GM18909 (cell line): Measurements from ENCODE around the gene UNK.
A peak's percentile ranks its signal among the peaks of the same experiment; 100 is the strongest.

ENCODE experiments used
- ATAC-seq: cut with Tn5 transposase; IDR thresholded peaks from one replicate; pipeline ENCODE4 v1.9.1; 2021; ENCODE audit warnings: mild to moderate bottlenecking; ENCODE audit not compliant: unreplicated experiment, poor library complexity

Gene UNK

GRCh38 chr17:75784473-75785015, at the start of gene UNK:
Gene UNK, plus strand, starts transcription at chr17:75784806. Its CDS starts 75 bp downstream, at chr17:75784881.
- peak; percentile 60 for ATAC-seq

- ATAC-seq: no peak
Observed at GRCh38 chr17:75736173-75736835, 48.3 kb upstream of the UNK start.

GRCh38 chr17:75737133-75737962, 47.3 kb upstream of the UNK start:
- no peak for ATAC-seq

GRCh38 chr17:75738218-75738802, 46.3 kb upstream of the UNK start:
- ATAC-seq: no peak

GRCh38 chr17:75739174-75739573, 45.4 kb upstream of the UNK start:
- ATAC-seq: no peak

- no peak for ATAC-seq
Observed at GRCh38 chr17:75739801-75740200, 44.8 kb upstream of the UNK start.

GRCh38 chr17:75740215-75740614, 44.4 kb upstream of the UNK start:
- no peak for ATAC-seq

- no peak for ATAC-seq
Observed at GRCh38 chr17:75740631-75741077, 44.0 kb upstream of the UNK start.

- ATAC-seq: no peak
Observed at GRCh38 chr17:75742337-75742736, 42.3 kb upstream of the UNK start.

- no peak for ATAC-seq
Observed at GRCh38 chr17:75743625-75744206, 40.9 kb upstream of the UNK start.

GRCh38 chr17:75748706-75749105, 35.9 kb upstream of the UNK start:
- ATAC-seq: no peak

GRCh38 chr17:75749545-75750389, 34.8 kb upstream of the UNK start:
- peak; percentile 38 for ATAC-seq

GRCh38 chr17:75750661-75751423, 33.8 kb upstream of the UNK start:
- no peak for ATAC-seq

- ATAC-seq: no peak
Observed at GRCh38 chr17:75751676-75752404, 32.8 kb upstream of the UNK start.

GRCh38 chr17:75752405-75752709, 32.2 kb upstream of the UNK start:
- no peak for ATAC-seq

GRCh38 chr17:75752802-75753513, 31.6 kb upstream of the UNK start:
- ATAC-seq: no peak

- peak; percentile 64 for ATAC-seq
Observed at GRCh38 chr17:75753514-75754377, 30.9 kb upstream of the UNK start.
